Nephron progenitor cell (in vitro differentiated cells): ENCODE measurements around the gene PITPNC1.

Source experiments
- DNase-seq: peaks from one replicate; pipeline ENCODE4 v3.0.0; 2021
- H3K27ac Mint-ChIP-seq: 2 replicates; pipeline ENCODE4 v1.8.0; 2021; ENCODE audit warnings: mild to moderate bottlenecking, moderate library complexity, mixed read lengths
- H3K27me3 Mint-ChIP-seq: 2 replicates; pipeline ENCODE4 v1.8.0; 2021; ENCODE audit warnings: mild to moderate bottlenecking, low read depth, mixed read lengths; ENCODE audit not compliant: poor library complexity
- H3K36me3 Mint-ChIP-seq: 2 replicates; pipeline ENCODE4 v1.8.0; 2021; ENCODE audit warnings: low read depth, mixed read lengths
- H3K4me1 Mint-ChIP-seq: 2 replicates; pipeline ENCODE4 v1.8.0; 2021; ENCODE audit warnings: mixed read lengths
- H3K4me3 Mint-ChIP-seq: 2 replicates; pipeline ENCODE4 v1.8.0; 2021; ENCODE audit warnings: mild to moderate bottlenecking, moderate library complexity, mixed read lengths
- H3K9me3 Mint-ChIP-seq: 2 replicates; pipeline ENCODE4 v1.8.0; 2021; ENCODE audit warnings: mild to moderate bottlenecking, moderate library complexity, mixed read lengths
- CTCF ChIP-seq: fragments of 200-600 bp; sonication (generic); IDR thresholded peaks from 2 replicates; pipeline ENCODE4 v1.5.0; 2021; ENCODE audit warnings: antibody characterized with exemption

Gene PITPNC1

GRCh38 chr17:67431249-67432015, 54.4 kb downstream of the PITPNC1 start:
- no peaks in the 10 kb centered on the region for H3K9me3 Mint-ChIP-seq
- peaks cover 3% of the 10 kb centered on the region for H3K27me3 Mint-ChIP-seq
- no peak for DNase-seq
- no peaks in the 10 kb centered on the region for H3K36me3 Mint-ChIP-seq
- no peaks in the 10 kb centered on the region for H3K4me1 Mint-ChIP-seq
- H3K27ac Mint-ChIP-seq, result no peak overlapping the region
- no peak overlapping the region for H3K4me3 Mint-ChIP-seq
- no peak for TF ChIP-seq CTCF

DNA sequence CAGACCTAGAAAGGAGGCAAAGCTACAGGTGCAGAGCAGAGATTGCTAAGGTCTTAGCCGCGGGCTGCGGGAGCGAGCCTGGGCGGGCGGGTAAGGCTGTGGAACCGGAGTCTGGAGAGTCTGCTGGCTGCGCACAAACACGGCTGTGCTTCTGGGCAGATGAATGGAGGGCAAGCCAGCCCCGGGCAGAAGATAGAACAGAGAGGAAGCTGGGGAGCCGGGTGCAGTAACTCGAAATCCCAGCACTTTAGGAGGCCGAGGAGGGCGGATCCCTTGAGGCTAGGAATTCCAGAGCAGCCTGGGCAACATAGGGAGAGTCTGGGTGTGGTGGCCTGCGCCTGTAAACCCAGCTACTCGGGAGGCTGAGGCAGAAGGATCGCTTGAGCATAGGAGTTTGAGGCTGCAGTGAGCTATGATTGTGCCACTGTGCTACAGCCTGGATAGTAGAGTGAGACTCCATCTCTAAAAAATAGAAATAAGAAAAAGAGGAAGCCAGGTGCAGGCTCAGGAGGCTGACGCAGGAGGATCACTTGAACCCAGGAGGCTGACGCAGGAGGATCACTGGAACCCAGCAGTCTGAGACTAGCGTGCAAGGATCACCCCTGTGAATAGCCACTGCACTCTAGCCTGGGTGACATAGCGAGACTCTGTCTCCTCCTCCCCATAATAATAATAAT, 56.3 kb downstream of the PITPNC1 start:
- no peaks in the 10 kb centered on the region for H3K36me3 Mint-ChIP-seq
- H3K4me3 Mint-ChIP-seq, result no peak overlapping the region
- DNase-seq, result no peak
- no peaks in the 10 kb centered on the region for H3K9me3 Mint-ChIP-seq
- peak overlapping the region; percentile 36 for H3K27ac Mint-ChIP-seq
- peaks cover 6% of the 10 kb centered on the region for H3K4me1 Mint-ChIP-seq
- peaks cover 3% of the 10 kb centered on the region for H3K27me3 Mint-ChIP-seq
- no peak for TF ChIP-seq CTCF

- H3K9me3 Mint-ChIP-seq, result no peaks in the 10 kb centered on the region
- H3K4me3 Mint-ChIP-seq, result no peak overlapping the region
- DNase-seq, result no peak
- no peaks in the 10 kb centered on the region for H3K36me3 Mint-ChIP-seq
- peaks cover 7% of the 10 kb centered on the region for H3K4me1 Mint-ChIP-seq
- peaks cover 3% of the 10 kb centered on the region for H3K27me3 Mint-ChIP-seq
- no peak for TF ChIP-seq CTCF
- no peak overlapping the region for H3K27ac Mint-ChIP-seq
These were observed 57.0 kb downstream of the PITPNC1 start for GRCh38 chr17:67434061-67434525.

GRCh38 chr17:67435122-67435521, 58.0 kb downstream of the PITPNC1 start:
- Mint-ChIP-seq H3K9me3 (no peaks in the 10 kb centered on the region), H3K27me3 (peaks cover 3% of the 10 kb centered on the region), H3K27ac (no peak overlapping the region), H3K4me1 (peaks cover 7% of the 10 kb centered on the region), H3K36me3 (no peaks in the 10 kb centered on the region), H3K4me3 (no peak overlapping the region)
- DNase-seq, result no peak
- TF ChIP-seq CTCF, result no peak

- TF ChIP-seq CTCF, result no peak
- H3K27me3 Mint-ChIP-seq, result peaks cover 3% of the 10 kb centered on the region
- DNase-seq, result no peak
- H3K27ac Mint-ChIP-seq, result no peak overlapping the region
- no peaks in the 10 kb centered on the region for H3K9me3 Mint-ChIP-seq
- no peaks in the 10 kb centered on the region for H3K36me3 Mint-ChIP-seq
- peaks cover 8% of the 10 kb centered on the region for H3K4me1 Mint-ChIP-seq
- no peak overlapping the region for H3K4me3 Mint-ChIP-seq
These were observed 58.7 kb downstream of the PITPNC1 start for GRCh38 chr17:67435786-67436185.

GRCh38 chr17:67436233-67436632, 59.2 kb downstream of the PITPNC1 start:
- Mint-ChIP-seq H3K27me3 (peaks cover 3% of the 10 kb centered on the region), H3K4me1 (peaks cover 12% of the 10 kb centered on the region), H3K9me3 (no peaks in the 10 kb centered on the region), H3K4me3 (no peak overlapping the region), H3K27ac (no peak overlapping the region), H3K36me3 (no peaks in the 10 kb centered on the region)
- no peak for DNase-seq
- no peak for TF ChIP-seq CTCF
